Measurements from ENCODE around the gene CAPSL.
"Not testable (repeated sequence)": the region's sequence is repeated elsewhere in the genome, so short reads cannot be mapped to it uniquely, and the experiment has no call there.

CAPSL gene

DNA sequence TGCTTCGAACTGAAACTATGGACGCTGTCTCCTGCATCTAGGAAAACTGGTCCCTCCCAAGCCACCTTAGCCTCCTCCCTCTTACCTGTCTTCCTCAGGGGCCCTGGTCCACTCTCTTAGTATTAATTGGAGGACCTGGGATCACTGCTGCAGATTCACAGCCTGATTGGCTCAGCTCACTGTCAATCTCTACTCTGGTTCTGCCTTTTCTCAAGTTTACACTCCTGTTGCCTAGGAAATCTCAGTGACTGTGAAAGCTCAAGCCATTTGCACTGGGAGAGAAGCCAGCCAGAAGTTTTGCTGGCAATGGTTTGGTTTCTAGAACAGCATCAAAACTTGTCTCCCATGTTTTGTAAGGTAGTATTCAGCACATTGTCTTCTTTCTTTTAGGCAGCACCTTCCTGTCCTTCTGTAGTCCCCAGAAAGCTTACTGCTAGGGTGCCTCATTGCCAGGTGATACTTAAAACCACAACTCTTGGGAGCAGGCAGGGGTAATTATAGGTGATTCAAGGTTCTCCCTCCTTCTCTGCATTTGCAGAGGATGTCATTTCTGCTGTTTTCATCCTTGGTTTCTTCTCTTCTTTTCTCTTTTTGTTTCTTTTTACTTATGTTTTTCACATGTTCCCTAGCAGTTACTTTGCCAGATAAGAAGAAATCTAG is at the start of gene CAPSL:
TSS of gene CAPSL (minus strand) at position 55 of the 660 bp plus-strand sequence. CDS start 17,502 bp downstream, outside the sequence.
- no peak for DNase-seq

GRCh38 chr5:35987776-35988175 is 49.4 kb upstream of the CAPSL start:
- no peak for DNase-seq

DNA sequence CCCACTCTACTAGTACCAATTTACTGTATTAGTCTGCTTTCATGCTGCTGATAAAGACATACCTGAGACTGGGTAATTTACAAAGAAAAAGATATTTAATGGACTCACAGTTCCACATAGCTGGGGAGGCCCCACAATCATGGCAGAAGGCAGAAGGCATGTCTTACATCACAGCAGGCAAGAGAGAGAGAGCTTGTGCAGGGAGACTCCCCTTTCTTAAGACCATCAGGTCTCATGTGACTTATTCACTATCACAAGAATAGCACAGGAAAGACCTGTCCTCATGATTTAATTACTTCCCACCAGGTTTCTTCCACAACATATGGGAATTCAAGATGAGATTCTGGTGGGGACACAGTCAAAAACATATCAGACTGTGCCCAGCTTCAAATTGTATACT is 41.3 kb upstream of the CAPSL start:
- no peak for DNase-seq

GRCh38 chr5:35976859-35977258 is 38.4 kb upstream of the CAPSL start:
- DNase-seq, result not testable (repeated sequence)

DNA sequence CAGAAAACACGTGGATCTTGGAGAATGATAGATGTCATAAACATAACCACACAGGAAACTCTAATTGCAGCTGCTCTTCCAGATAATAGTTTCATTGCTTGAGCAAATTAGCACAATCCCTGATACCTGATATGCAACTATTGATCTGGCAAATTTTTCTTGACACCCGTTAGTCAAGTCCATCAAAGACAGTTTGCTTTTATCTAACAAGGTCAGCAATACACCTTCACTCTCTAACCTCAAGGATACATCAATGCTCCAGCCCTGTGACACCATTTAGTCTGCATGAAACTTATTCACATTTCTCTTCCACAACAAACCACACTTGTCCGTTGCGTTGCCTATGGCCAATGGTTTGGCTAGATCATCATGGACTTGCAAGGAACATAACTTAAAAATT is 36.1 kb upstream of the CAPSL start:
- no peak for DNase-seq

- DNase-seq, result no peak
Measured at GRCh38 chr5:35971878-35972210, 33.4 kb upstream of the CAPSL start.

GRCh38 chr5:35971186-35971877 is 32.9 kb upstream of the CAPSL start:
- DNase-seq, result no peak

GRCh38 chr5:35963381-35963843 is 25.0 kb upstream of the CAPSL start:
- no peak for DNase-seq

- DNase-seq, result no peak
Measured at GRCh38 chr5:35960328-35960727, 21.9 kb upstream of the CAPSL start.

- no peak for DNase-seq
Measured at GRCh38 chr5:35956429-35956828, 18.0 kb upstream of the CAPSL start.

DNA sequence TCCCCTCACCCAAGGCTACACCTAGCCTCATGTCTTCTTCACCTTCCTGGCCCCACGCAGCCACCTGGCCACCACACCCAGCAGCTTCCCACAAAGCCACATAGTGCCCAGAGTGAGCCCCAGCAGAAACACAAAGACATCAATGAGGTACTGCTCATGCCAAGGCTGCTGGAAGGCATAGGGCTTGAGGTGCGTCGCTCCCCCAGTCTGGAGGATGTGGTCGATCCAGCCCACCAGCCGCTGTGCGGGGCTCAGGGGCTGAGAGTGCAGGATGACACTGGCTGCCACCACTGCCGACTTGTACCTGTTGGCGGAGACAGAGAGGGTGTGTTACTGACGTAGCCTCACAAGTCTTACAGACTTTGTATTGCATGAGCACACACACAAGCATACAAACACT is 15.8 kb upstream of the CAPSL start:
- DNase-seq, result peak; percentile 10

GRCh38 chr5:35947085-35947484 is 8.7 kb upstream of the CAPSL start:
- DNase-seq, result no peak

DNA sequence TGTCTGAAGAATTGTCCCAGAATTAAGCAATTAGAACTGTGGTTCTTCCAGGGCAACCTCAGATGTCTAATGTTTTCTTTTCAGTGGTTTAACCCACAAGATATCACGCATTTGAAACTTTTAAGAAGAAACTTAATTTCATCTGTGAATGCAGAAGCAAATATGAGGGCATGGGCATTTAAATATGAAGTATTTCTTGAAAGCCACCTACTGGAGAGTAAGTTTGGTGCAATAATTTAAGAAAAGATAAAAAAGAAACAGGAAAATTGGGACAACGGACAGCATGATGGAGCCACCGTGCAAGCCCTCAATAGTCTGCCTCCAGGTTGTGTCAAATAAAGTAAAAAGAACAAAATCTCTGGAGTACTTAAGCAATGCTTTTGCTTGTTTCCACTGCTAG is 1.2 kb upstream of the CAPSL start:
- no peak for DNase-seq

- peak; percentile 66 for DNase-seq
Measured at GRCh38 chr5:35926389-35927051, 11.9 kb downstream of the CAPSL start.

DNA sequence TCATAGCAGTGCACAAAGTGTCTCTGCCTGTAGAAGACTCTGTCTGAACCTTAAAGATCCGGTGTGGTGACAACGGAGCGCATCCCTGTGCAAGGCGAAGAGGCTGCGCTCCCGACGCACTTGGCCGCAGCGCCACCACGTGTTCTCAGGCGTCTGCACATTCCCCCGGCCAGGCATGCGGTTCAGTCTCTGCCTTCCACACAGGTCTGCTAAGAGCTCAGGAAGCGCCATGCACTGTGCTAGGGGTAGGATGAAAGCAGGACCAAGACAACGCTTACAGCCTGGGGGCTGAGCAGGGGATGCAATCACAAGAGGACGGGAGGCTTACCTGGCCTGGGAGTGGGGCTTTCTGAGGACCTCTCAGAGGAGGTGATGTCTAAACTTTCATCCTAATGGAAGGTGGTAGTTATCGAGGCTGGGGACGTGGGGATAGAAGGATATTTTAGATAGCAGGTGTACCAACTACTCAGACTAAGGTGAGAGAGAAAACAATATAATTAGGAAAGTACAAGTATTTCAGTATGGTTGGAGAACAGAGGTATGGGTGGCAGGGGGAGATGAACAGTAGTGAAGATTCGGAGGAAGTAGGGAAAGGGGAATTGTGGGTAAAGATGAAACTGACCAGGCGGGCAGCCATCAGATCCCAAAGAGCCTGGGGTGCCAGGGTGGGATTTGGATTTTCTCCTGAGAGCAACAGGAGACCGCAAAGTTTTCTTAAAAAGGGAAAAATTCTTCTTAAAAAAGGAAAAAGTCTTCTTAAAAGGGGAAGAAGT is 13.3 kb downstream of the CAPSL start:
- peak; percentile 80 for DNase-seq

DNA sequence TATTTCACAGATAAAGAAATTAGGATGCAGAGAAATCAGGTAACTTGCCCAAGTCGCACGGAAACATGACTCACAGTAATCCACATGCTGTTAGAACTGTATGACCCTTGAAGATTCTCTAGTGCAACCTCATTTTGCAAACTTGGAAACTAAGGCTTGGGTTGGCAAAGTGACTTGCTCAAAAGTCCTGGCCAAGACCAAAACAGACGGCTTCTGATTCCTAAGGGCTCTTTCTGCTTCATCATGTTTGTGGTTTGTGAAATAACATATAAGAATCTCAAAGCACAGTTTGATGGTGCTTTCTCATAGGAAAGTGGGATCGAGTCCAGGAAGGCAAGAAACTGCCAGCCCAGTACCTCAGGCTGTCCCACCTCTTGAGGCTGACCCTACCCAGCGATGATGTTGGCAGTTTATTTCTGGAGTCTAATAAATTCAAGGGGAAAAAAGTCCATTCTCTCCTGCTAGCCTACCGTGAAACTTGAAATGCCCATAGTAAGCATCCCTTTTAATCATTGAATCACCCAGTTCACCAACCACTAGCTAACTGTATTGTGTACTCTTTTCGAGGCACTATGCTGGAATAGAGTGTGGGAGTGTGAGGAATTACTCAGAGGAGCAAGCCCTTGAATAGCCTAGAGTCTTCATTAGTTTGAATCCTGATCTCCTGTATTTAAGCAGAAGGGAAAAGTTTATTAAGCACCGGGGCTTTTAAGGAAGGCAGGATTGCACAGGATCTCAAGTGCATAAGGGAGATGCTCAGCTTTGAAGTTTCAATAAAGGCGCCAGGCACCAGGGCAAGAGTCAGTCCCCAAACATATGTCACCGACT is 14.1 kb downstream of the CAPSL start:
- DNase-seq, result no peak

DNA sequence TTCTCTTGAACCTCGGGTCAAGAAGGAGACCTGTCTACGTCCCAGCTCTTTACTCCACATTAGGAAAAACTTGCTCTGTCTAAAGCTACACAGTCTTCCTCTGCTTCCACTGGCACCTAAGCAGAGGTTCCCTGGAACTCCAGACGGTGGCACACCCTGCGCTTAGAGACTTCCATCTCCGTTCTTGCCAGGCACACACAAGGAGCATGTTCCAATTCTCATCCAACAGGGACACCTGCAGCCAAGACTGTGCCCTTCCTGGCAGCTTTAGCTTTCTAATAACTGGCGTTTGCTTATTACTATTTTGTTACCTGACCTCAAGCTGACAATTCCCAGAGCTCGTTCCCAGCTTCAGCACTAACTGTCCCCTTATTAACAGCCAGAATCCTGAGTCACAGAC is 16.0 kb downstream of the CAPSL start:
- DNase-seq, result no peak

DNA sequence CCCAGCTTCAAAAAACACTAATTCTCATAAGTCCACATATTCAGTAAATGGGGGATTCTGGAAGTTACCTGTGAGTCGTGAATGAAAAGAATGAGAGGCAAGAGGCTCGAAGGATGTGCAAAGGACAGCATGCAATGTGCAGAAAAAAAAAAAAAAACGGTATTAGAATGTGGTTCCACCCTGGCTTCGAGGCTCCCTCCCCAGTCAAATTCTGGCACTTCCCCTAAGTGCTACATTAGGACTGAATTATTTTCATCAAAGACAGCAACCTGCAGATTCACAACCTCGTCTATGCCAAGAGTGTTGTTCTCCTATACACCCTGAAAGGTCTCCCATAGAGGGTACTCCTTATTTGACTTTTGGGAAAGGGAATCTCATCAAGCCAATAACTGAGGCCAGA is 16.5 kb downstream of the CAPSL start:
- no peak for DNase-seq

- no peak for DNase-seq
Measured at GRCh38 chr5:35920890-35921289, 17.5 kb downstream of the CAPSL start.

DNA sequence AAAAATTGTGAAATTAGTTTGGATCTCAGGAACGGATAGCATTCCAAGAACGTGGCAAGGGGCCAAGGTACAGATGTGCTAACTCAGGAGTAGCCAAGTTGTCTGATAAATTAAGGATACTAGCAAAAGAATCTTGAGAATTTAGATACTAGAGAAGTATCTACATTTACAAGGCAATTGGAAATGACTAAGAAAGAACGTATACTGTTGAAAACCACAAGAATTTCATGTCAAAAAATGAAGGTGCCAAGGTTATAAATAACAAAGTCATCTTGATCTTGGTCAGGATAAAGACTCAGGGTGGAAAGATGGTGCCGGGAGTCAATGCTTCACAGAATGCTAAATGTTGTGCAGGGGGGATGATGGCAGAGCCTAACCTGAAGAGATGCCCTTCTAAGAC is 19.2 kb downstream of the CAPSL start:
- no peak for DNase-seq

- DNase-seq, result no peak
Measured at GRCh38 chr5:35908814-35909213, 29.6 kb downstream of the CAPSL start.

- no peak for DNase-seq
Measured at GRCh38 chr5:35908228-35908627, 30.2 kb downstream of the CAPSL start.
